ENCODE data around the gene BICD1. TPM values are rescaled to one million over a fixed set of nuclear protein-coding genes. Genes with fewer than 3 reads are reported as not detected.

The BICD1 gene
- polyA plus RNA-seq, 1 of the 3 experiments (the other 2 are of a cell fraction) = 12.1 TPM

GRCh38 chr12:32105986-32106516 is 596 bp upstream of the BICD1 start:
- Histone ChIP-seq H3K4me1 (ENCODE audit: control insufficient read depth in 1 of 2, insufficient read depth in 2 of 2, low read depth in 1 of 2, low read length in 1 of 2) (peaks cover 2 to 17% of the 10 kb centered on the region in 2 experiments; a peak in 3 of 4 replicates), H4K20me1 (ENCODE audit: insufficient read depth) (peaks cover 7% of the 10 kb centered on the region), H3K9me2 (no peaks in the 10 kb centered on the region), H3F3A (replicated peaks; ENCODE audit: insufficient read depth) (peaks cover 8% of the 10 kb centered on the region), H3K4me2 (peak overlapping the region; percentile 97; the same call in 1 of the 2 replicates), H3K79me2 (ENCODE audit: insufficient read depth) (peaks cover 40% of the 10 kb centered on the region), H3K9me3 (no peaks in the 10 kb centered on the region), H3K27me3 (ENCODE audit: insufficient read depth) (no peaks in the 10 kb centered on the region), H2AFZ (ENCODE audit: low read depth) (peak overlapping the region; percentile 85), H3K27ac (ENCODE audit: low read depth in 2 of 2, low read length in 1 of 2) (peak overlapping the region; percentile 70 to 91), H3K36me3 (replicated peaks in 1 of 2; ENCODE audit: control insufficient read depth in 1 of 2, insufficient read depth in 2 of 2, low read length in 1 of 2) (no peaks in the 10 kb centered on the region), H3K9ac (peak overlapping the region; percentile 93; the same call in 1 of the 2 replicates), H3K4me3 (ENCODE audit: low read depth in 2 of 2, low read length in 1 of 2) (peak overlapping the region; percentile 86 to 99)
- POLR2A ChIA-PET = interaction anchor here (0.6 to 2.8 kb wide), 8 partner anchors 10 to 566 kb away, joined by 3 to 11 read pairs (median 4); no protein-coding TSS in a partner anchor
- no peak for TF ChIP-seq SMC3 (IDR thresholded peaks at IDR 0.05; ENCODE audit: low read depth, low read length)
- TF ChIP-seq RXRA (IDR thresholded peaks at IDR 0.05; ENCODE audit: borderline replicate concordance, low read depth) = no peak
- TF ChIP-seq, protein P1, sequence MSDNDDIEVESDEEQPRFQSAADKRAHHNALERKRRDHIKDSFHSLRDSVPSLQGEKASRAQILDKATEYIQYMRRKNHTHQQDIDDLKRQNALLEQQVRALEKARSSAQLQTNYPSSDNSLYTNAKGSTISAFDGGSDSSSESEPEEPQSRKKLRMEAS (IDR thresholded peaks at IDR 0.05; ENCODE audit: low read depth) = no peak
- no peak for TF ChIP-seq FOXJ3 (CRISPR knock-in tag; IDR thresholded peaks at IDR 0.05)
- no peak for TF ChIP-seq RCOR1 (IDR thresholded peaks at IDR 0.05; ENCODE audit: low read length)
- no peak for TF ChIP-seq JUND (IDR thresholded peaks at IDR 0.05)
- TF ChIP-seq PBX3 (IDR thresholded peaks at IDR 0.05) = no peak
- no peak for TF ChIP-seq YY1 (IDR thresholded peaks at IDR 0.05; ENCODE audit: low read depth)
- no peak for TF ChIP-seq SIN3A (IDR thresholded peaks at IDR 0.05; ENCODE audit: borderline replicate concordance, low read depth, low read length)
- TF ChIP-seq MXI1 (IDR thresholded peaks at IDR 0.05; ENCODE audit: low read depth, low read length) = no peak
- no peak for TF ChIP-seq GABPA (IDR thresholded peaks at IDR 0.05; ENCODE audit: low read depth)
- TF ChIP-seq, protein P2, sequence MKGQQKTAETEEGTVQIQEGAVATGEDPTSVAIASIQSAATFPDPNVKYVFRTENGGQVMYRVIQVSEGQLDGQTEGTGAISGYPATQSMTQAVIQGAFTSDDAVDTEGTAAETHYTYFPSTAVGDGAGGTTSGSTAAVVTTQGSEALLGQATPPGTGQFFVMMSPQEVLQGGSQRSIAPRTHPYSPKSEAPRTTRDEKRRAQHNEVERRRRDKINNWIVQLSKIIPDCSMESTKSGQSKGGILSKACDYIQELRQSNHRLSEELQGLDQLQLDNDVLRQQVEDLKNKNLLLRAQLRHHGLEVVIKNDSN (IDR thresholded peaks at IDR 0.05; ENCODE audit: borderline replicate concordance, low read depth) = no peak
- 49% methylated on average over 24 of the region's 24 CpGs for WGBS (ENCODE audit: low lambda C conversion rate)
- no peak for DNase-seq
- CTCF ChIA-PET = interaction anchor here (0.5 to 2.5 kb wide), 12 partner anchors 17 to 1248 kb away, joined by 3 to 16 read pairs (median 4); no protein-coding TSS in a partner anchor

DNA sequence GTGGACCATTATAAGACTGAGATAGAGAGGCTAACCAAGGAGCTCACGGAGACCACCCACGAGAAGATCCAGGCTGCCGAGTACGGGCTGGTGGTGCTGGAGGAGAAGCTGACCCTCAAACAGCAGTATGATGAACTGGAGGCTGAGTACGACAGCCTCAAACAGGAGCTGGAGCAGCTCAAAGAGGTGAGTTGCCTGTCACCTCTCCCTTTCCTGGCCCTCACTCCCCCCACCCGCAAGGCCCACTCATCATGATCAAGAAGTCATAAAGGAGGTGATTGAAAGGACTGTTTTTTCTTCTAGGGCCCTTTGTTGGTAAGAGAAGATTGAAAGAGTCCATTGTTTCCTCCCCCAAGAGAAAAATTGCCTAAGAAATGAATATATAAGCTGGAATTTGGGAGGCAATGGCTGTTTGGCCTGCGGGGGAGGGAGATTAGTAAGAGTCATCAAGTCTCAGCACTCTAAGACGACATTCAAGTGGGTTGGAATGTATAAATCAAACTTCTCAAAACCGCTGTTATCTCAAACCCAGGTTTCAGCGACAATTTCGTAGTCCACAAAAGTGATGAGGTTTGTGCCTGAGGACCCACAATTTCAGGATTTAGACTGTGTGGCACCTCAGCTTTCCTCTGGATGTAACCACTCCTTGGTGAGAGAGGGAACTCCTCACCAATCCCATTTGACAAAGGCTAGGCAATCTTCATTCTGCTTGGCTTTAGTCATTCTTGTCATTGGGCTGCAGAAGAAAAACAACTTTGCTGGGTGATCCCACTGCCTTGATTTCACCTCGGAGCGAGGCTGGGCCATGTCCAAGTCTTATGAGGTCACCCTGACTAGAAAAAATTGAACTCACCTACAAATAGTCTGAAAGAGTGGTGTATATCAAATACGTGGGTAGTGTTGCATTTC is 966 bp downstream of the BICD1 start:
- Histone ChIP-seq H3F3A (replicated peaks; ENCODE audit: insufficient read depth) (peaks cover 10% of the 10 kb centered on the region), H3K27me3 (ENCODE audit: insufficient read depth) (no peaks in the 10 kb centered on the region), H3K4me2 (peak overlapping the region; percentile 97), H3K4me3 (ENCODE audit: low read depth in 2 of 2, low read length in 1 of 2) (peak overlapping the region; percentile 86 to 99), H3K4me1 (ENCODE audit: control insufficient read depth in 1 of 2, insufficient read depth in 2 of 2, low read depth in 1 of 2, low read length in 1 of 2) (peaks cover 4 to 17% of the 10 kb centered on the region in 2 experiments; a peak in 3 of 4 replicates), H3K9ac (peak overlapping the region; percentile 93), H4K20me1 (ENCODE audit: insufficient read depth) (peaks cover 7% of the 10 kb centered on the region), H3K9me2 (no peaks in the 10 kb centered on the region), H2AFZ (ENCODE audit: low read depth) (peak overlapping the region; percentile 85), H3K36me3 (replicated peaks in 1 of 2; ENCODE audit: control insufficient read depth in 1 of 2, insufficient read depth in 2 of 2, low read length in 1 of 2) (peaks cover 0 to 4% of the 10 kb centered on the region in 2 experiments), H3K27ac (ENCODE audit: low read depth in 2 of 2, low read length in 1 of 2) (peak overlapping the region; percentile 70 to 91), H3K9me3 (no peaks in the 10 kb centered on the region), H3K79me2 (ENCODE audit: insufficient read depth) (peaks cover 50% of the 10 kb centered on the region)
- 1% methylated on average over 14 of the region's 14 CpGs for WGBS (ENCODE audit: low lambda C conversion rate)
- CTCF ChIA-PET = interaction anchor here (0.5 to 2.5 kb wide), 10 partner anchors 8 to 601 kb away, joined by 3 to 16 read pairs (median 3); no protein-coding TSS in a partner anchor
- TF ChIP-seq EZH2phosphoT487 (IDR thresholded peaks at IDR 0.05; ENCODE audit: borderline replicate concordance, low read depth) = no peak
- TF ChIP-seq POLR2AphosphoS5 (IDR thresholded peaks at IDR 0.05; ENCODE audit: low read depth, low read length) = 0 out of 2 replicates have a peak, but pooled peaks have one; percentile 10
- peak; percentile 9; the same call in 1 of the 2 replicates for TF ChIP-seq YY1 (IDR thresholded peaks at IDR 0.05; ENCODE audit: low read depth)
- TF ChIP-seq FOSL2 (IDR thresholded peaks at IDR 0.05; ENCODE audit: borderline replicate concordance, low read depth) = peak; percentile 10; the same call in 1 of the 2 replicates
- 0 out of 2 replicates have a peak, but pooled peaks have one; percentile 31 for TF ChIP-seq SIN3A (IDR thresholded peaks at IDR 0.05; ENCODE audit: borderline replicate concordance, low read depth, low read length)
- 0 out of 2 replicates have a peak, but pooled peaks have one; percentile 18 for TF ChIP-seq JUND (IDR thresholded peaks at IDR 0.05)
- peak; percentile 13; the same call in 1 of the 2 replicates for TF ChIP-seq SMC3 (IDR thresholded peaks at IDR 0.05; ENCODE audit: low read depth, low read length)
- TF ChIP-seq ZBTB33 (IDR thresholded peaks at IDR 0.05; ENCODE audit: borderline replicate concordance, low read depth) = no peak
- TF ChIP-seq NFIC (IDR thresholded peaks at IDR 0.05; ENCODE audit: borderline replicate concordance) = peak; percentile 31; the same call in 1 of the 2 replicates
- POLR2A ChIA-PET = interaction anchor here (0.6 to 2.8 kb wide), 7 partner anchors 8 to 74 kb away, joined by 3 to 11 read pairs (median 4); no protein-coding TSS in a partner anchor
- DNase-seq = peak; percentile 31
